PFSK-1 (cell line): ENCODE data around the gene PRDM15.

Experiments
- FOXP2 ChIP-seq: optimal IDR thresholded peaks from 2 replicates; pipeline ENCODE3; 2011; ENCODE audit warnings: borderline replicate concordance, control low read depth, inconsistent platforms; ENCODE audit not compliant: insufficient read depth; ENCODE audit errors: extremely low read length, extremely low read depth
- POLR2AphosphoS5 ChIP-seq: IDR thresholded peaks from 2 replicates; pipeline ENCODE4 v1.6.1; 2012; ENCODE audit warnings: low read depth, mild to moderate bottlenecking, control low read depth, low read length, moderate library complexity
- SIN3A ChIP-seq: IDR thresholded peaks from 2 replicates; pipeline ENCODE4 v1.6.1; 2012; ENCODE audit warnings: mild to moderate bottlenecking, low read length, moderate library complexity, borderline replicate concordance; ENCODE audit not compliant: insufficient read depth
- TAF1 ChIP-seq: IDR thresholded peaks from 2 replicates; pipeline ENCODE4 v1.6.1; 2012; ENCODE audit warnings: low read length, control low read depth, borderline replicate concordance; ENCODE audit not compliant: insufficient read depth
- TF ChIP-seq, protein P1 (sequence below), 2 experiments: IDR thresholded peaks; 2 replicates each; pipeline versions ENCODE4 v1.6.1 to v1.8.0; 2011 to 2012; ENCODE audit warnings: low read depth in 2 of 2, low read length in 2 of 2, control low read depth in 1 of 2, inconsistent platforms in 1 of 2, mild to moderate bottlenecking in 1 of 2, moderate library complexity in 1 of 2; ENCODE audit not compliant: insufficient read depth in 1 of 2

PRDM15 gene

DNA sequence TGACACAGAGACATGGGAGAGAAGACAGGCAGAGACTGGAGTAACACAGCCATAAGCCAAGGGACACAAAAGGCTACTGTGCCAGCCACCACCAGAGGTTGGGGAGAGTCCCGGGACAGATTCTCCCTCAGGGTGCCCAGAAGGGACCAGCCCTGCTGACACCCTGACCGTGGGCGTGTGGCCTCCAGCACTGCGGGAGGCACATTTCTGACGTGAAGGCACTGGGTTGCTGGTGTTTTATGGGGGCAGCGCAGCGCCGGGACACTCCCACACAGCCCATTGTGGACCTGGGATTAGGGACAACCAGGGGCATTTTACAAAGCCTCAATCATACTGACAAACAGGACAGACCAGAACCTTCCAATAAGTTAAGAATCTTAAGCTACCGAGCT, 26.2 kb downstream of the PRDM15 start:
- no peak for TF ChIP-seq POLR2AphosphoS5
- TF ChIP-seq, protein P1, sequence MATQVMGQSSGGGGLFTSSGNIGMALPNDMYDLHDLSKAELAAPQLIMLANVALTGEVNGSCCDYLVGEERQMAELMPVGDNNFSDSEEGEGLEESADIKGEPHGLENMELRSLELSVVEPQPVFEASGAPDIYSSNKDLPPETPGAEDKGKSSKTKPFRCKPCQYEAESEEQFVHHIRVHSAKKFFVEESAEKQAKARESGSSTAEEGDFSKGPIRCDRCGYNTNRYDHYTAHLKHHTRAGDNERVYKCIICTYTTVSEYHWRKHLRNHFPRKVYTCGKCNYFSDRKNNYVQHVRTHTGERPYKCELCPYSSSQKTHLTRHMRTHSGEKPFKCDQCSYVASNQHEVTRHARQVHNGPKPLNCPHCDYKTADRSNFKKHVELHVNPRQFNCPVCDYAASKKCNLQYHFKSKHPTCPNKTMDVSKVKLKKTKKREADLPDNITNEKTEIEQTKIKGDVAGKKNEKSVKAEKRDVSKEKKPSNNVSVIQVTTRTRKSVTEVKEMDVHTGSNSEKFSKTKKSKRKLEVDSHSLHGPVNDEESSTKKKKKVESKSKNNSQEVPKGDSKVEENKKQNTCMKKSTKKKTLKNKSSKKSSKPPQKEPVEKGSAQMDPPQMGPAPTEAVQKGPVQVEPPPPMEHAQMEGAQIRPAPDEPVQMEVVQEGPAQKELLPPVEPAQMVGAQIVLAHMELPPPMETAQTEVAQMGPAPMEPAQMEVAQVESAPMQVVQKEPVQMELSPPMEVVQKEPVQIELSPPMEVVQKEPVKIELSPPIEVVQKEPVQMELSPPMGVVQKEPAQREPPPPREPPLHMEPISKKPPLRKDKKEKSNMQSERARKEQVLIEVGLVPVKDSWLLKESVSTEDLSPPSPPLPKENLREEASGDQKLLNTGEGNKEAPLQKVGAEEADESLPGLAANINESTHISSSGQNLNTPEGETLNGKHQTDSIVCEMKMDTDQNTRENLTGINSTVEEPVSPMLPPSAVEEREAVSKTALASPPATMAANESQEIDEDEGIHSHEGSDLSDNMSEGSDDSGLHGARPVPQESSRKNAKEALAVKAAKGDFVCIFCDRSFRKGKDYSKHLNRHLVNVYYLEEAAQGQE (IDR thresholded peaks at IDR 0.05; ENCODE audit: insufficient read depth in 1 of 2, low read depth in 2 of 2, low read length in 2 of 2), result no peak
- TF ChIP-seq FOXP2, result no peak
- no peak for TF ChIP-seq SIN3A
- no peak for TF ChIP-seq TAF1

GRCh38 chr21:41852151-41852928, 26.8 kb downstream of the PRDM15 start:
- TF ChIP-seq TAF1 (no peak), POLR2AphosphoS5 (no peak), FOXP2 (no peak), SIN3A (no peak)
- TF ChIP-seq, protein P1 (IDR thresholded peaks at IDR 0.05; ENCODE audit: insufficient read depth in 1 of 2, low read depth in 2 of 2, low read length in 2 of 2), result no peak

DNA sequence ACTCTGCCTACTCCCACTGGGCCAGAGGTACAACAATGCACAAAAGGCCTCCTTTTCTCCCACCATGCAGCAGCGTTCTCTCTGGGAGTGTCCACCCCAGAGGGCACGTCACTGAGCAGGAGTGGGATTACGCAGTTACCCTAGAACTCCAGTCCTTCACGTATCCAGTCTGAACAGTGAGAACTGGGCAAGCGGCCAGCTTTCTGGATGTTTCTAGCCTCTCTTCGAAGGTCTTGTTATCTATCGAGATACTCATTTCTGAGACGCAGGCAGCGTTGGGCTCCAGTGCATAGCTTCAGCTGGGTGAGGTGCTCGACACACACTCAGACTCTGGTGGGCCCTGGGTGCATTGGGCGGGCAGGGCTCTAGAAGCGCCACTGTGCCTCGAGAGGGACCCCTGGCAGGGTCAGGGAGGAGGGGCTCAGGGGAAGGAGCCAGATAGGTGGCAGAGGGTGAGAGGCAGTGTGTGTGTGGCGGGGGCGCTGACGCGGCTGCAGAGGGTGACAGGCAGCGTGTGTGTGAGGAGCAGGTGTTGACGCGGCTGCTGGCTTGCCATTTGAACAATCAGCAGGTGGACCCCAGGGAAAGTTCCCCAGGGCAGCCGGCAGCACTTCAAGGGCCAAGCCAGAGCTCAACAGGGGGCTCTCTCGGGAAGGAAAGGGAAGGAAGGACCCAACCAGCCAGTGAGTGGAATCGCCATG, 27.9 kb downstream of the PRDM15 start:
- no peak for TF ChIP-seq SIN3A

- TF ChIP-seq FOXP2 (no peak), POLR2AphosphoS5 (no peak), TAF1 (no peak), SIN3A (no peak)
- TF ChIP-seq, protein P1 (IDR thresholded peaks at IDR 0.05; ENCODE audit: insufficient read depth in 1 of 2, low read depth in 2 of 2, low read length in 2 of 2), result no peak
These were observed 29.1 kb downstream of the PRDM15 start for GRCh38 chr21:41850085-41850484.

GRCh38 chr21:41848958-41849580, 30.1 kb downstream of the PRDM15 start:
- TF ChIP-seq POLR2AphosphoS5, result no peak
- no peak for TF ChIP-seq SIN3A
- TF ChIP-seq, protein P1 (IDR thresholded peaks at IDR 0.05; ENCODE audit: insufficient read depth in 1 of 2, low read depth in 2 of 2, low read length in 2 of 2), result no peak
- TF ChIP-seq FOXP2, result no peak
